KMS-11 (cell line): ENCODE measurements around the gene MPZL2.

Source experiments
- H2AFZ ChIP-seq: fragments of 200-600 bp; sonication (generic); 2 replicates; pipeline ENCODE4 v1.6.1; 2016; ENCODE audit warnings: antibody characterized with exemption, mixed run types, low read depth
- H3K27ac ChIP-seq: fragments of 200-600 bp; sonication (generic); 2 replicates; pipeline ENCODE4 v1.6.1; 2016; ENCODE audit warnings: mild to moderate bottlenecking, mixed run types
- H3K27me3 ChIP-seq: fragments of 200-600 bp; sonication (generic); 2 replicates; pipeline ENCODE4 v1.6.1; 2017; ENCODE audit warnings: mild to moderate bottlenecking, low read depth, mixed run types, moderate library complexity; ENCODE audit not compliant: insufficient read depth
- H3K36me3 ChIP-seq: fragments of 200-600 bp; sonication (generic); 2 replicates; pipeline ENCODE4 v1.6.1; 2017; ENCODE audit warnings: mild to moderate bottlenecking, mixed run types; ENCODE audit not compliant: insufficient read depth
- H3K4me1 ChIP-seq: fragments of 200-600 bp; sonication (generic); 2 replicates; pipeline ENCODE4 v1.6.1; 2016; ENCODE audit warnings: mild to moderate bottlenecking, low read depth, mixed run types; ENCODE audit not compliant: poor library complexity, severe bottlenecking
- H3K4me2 ChIP-seq: fragments of 200-600 bp; sonication (generic); 2 replicates; pipeline ENCODE4 v1.7.0; 2016; ENCODE audit warnings: mild to moderate bottlenecking, mixed run types
- H3K4me3 ChIP-seq: fragments of 200-600 bp; sonication (generic); IDR thresholded peaks from 2 replicates; pipeline ENCODE4 v1.6.1; 2017; ENCODE audit warnings: low read depth, low read length, mixed read lengths; ENCODE audit not compliant: insufficient read depth
- H3K79me2 ChIP-seq: fragments of 200-600 bp; sonication (generic); 2 replicates; pipeline ENCODE4 v1.6.1; 2016; ENCODE audit warnings: low read depth, mixed run types; ENCODE audit not compliant: insufficient read depth
- H3K9ac ChIP-seq: fragments of 200-600 bp; sonication (generic); 2 replicates; pipeline ENCODE4 v1.6.1; 2016; ENCODE audit warnings: mild to moderate bottlenecking, mixed run types
- H4K20me1 ChIP-seq: fragments of 200-600 bp; sonication (generic); 2 replicates; pipeline ENCODE4 v1.6.1; 2016; ENCODE audit warnings: mild to moderate bottlenecking, mixed run types; ENCODE audit not compliant: insufficient read depth
- TF ChIP-seq, protein P1 (sequence below): fragments of 200-600 bp; sonication (generic); conservative IDR thresholded peaks from 2 replicates; pipeline ENCODE4 v1.6.1; 2017; ENCODE audit warnings: low read depth, mild to moderate bottlenecking, antibody characterized with exemption, low read length, moderate library complexity, mixed read lengths

MPZL2 gene

DNA sequence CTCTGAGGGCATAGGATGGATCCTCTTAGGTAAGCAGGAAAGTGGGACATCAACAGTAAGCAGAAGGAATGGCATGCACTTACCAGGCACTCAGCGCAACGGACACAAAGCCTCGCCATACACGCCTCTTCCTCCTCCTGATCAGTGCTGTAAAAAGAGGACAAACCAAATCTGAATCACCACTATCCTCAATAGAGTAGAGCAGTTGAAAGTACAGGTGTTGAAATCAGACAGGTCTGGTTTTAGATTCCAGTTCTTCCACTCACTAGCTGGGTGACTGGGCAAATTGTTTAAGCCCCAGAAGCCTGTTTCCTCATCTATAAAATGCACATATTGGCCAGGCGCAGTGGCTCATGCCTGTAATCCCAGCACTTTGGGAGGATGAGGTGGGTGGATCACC is 30.7 kb downstream of the MPZL2 start:
- Histone ChIP-seq H3K4me2 (no peak overlapping the region), H4K20me1 (no peaks in the 10 kb centered on the region), H3K9ac (no peak overlapping the region), H3K4me3 (no peak overlapping the region), H3K27ac (no peak overlapping the region), H3K4me1 (no peaks in the 10 kb centered on the region), H3K79me2 (no peaks in the 10 kb centered on the region), H2AFZ (no peak overlapping the region), H3K27me3 (no peaks in the 10 kb centered on the region), H3K36me3 (no peaks in the 10 kb centered on the region)
- TF ChIP-seq, protein P1, sequence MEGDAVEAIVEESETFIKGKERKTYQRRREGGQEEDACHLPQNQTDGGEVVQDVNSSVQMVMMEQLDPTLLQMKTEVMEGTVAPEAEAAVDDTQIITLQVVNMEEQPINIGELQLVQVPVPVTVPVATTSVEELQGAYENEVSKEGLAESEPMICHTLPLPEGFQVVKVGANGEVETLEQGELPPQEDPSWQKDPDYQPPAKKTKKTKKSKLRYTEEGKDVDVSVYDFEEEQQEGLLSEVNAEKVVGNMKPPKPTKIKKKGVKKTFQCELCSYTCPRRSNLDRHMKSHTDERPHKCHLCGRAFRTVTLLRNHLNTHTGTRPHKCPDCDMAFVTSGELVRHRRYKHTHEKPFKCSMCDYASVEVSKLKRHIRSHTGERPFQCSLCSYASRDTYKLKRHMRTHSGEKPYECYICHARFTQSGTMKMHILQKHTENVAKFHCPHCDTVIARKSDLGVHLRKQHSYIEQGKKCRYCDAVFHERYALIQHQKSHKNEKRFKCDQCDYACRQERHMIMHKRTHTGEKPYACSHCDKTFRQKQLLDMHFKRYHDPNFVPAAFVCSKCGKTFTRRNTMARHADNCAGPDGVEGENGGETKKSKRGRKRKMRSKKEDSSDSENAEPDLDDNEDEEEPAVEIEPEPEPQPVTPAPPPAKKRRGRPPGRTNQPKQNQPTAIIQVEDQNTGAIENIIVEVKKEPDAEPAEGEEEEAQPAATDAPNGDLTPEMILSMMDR = no peak

- no peak overlapping the region for H3K4me3 ChIP-seq
- H3K9ac ChIP-seq = no peak overlapping the region
- H3K4me2 ChIP-seq = no peak overlapping the region
- TF ChIP-seq, protein P1 = no peak
- H3K79me2 ChIP-seq = no peaks in the 10 kb centered on the region
- no peak overlapping the region for H3K27ac ChIP-seq
- no peak overlapping the region for H2AFZ ChIP-seq
- no peaks in the 10 kb centered on the region for H3K27me3 ChIP-seq
- no peaks in the 10 kb centered on the region for H3K4me1 ChIP-seq
- H3K36me3 ChIP-seq = no peaks in the 10 kb centered on the region
- H4K20me1 ChIP-seq = no peaks in the 10 kb centered on the region
Measured at GRCh38 chr11:118232659-118233058, 31.4 kb downstream of the MPZL2 start.

- no peak overlapping the region for H3K9ac ChIP-seq
- H3K36me3 ChIP-seq = no peaks in the 10 kb centered on the region
- no peaks in the 10 kb centered on the region for H3K79me2 ChIP-seq
- H3K4me3 ChIP-seq = no peak overlapping the region
- no peak overlapping the region for H3K27ac ChIP-seq
- H2AFZ ChIP-seq = no peak overlapping the region
- TF ChIP-seq, protein P1 = no peak
- H3K4me1 ChIP-seq = no peaks in the 10 kb centered on the region
- H4K20me1 ChIP-seq = no peaks in the 10 kb centered on the region
- H3K27me3 ChIP-seq = no peaks in the 10 kb centered on the region
- H3K4me2 ChIP-seq = no peak overlapping the region
Measured at GRCh38 chr11:118231461-118231860, 32.6 kb downstream of the MPZL2 start.

GRCh38 chr11:118230088-118230487 is 34.0 kb downstream of the MPZL2 start:
- Histone ChIP-seq H3K4me1 (no peaks in the 10 kb centered on the region), H3K79me2 (no peaks in the 10 kb centered on the region), H3K27me3 (no peaks in the 10 kb centered on the region), H3K4me2 (no peak overlapping the region), H3K9ac (no peak overlapping the region), H4K20me1 (no peaks in the 10 kb centered on the region), H3K36me3 (no peaks in the 10 kb centered on the region), H3K27ac (no peak overlapping the region), H2AFZ (no peak overlapping the region), H3K4me3 (no peak overlapping the region)
- TF ChIP-seq, protein P1 = no peak
